Type B pancreatic cell (in vitro differentiated cells): Measurements from ENCODE around the gene IBA57. TPM values are rescaled to one million over a fixed set of nuclear protein-coding genes. Genes with fewer than 3 reads are reported as not detected.

Source experiments
- DNase-seq: peaks from one replicate; pipeline ENCODE4 v3.0.0; 2021; ENCODE audit warnings: mixed read lengths; ENCODE audit not compliant: unreplicated experiment; ENCODE audit errors: extremely low spot score
- H3K27ac Mint-ChIP-seq: 2 replicates; pipeline ENCODE4 v1.8.0; 2021; ENCODE audit warnings: mild to moderate bottlenecking, mixed read lengths
- H3K27me3 Mint-ChIP-seq: 2 replicates; pipeline ENCODE4 v1.8.0; 2021; ENCODE audit warnings: mixed read lengths
- H3K36me3 Mint-ChIP-seq: 2 replicates; pipeline ENCODE4 v1.8.0; 2021; ENCODE audit warnings: mixed read lengths
- H3K4me1 Mint-ChIP-seq: one replicate; pipeline ENCODE4 v1.8.0; 2021; ENCODE audit warnings: mixed read lengths; ENCODE audit not compliant: unreplicated experiment
- H3K4me3 Mint-ChIP-seq: 2 replicates; pipeline ENCODE4 v1.8.0; 2021; ENCODE audit warnings: mild to moderate bottlenecking, mixed read lengths
- H3K9me3 Mint-ChIP-seq: 2 replicates; pipeline ENCODE4 v1.8.0; 2021; ENCODE audit warnings: mixed read lengths
- CTCF ChIP-seq: fragments of 200-600 bp; sonication (generic); conservative IDR thresholded peaks from 2 replicates; pipeline ENCODE4 v1.5.0; 2021; ENCODE audit warnings: antibody characterized with exemption, mild to moderate bottlenecking
- total RNA-seq: library from RNA; stranded (reverse); gene quantifications from 2 replicates; pipeline ENCODE4 v1.2.1, GENCODE V29; 2021; ENCODE audit warnings: low replicate concordance

The IBA57 gene
- total RNA-seq, 1 donor from 2014 or later: 9.5 TPM

- Mint-ChIP-seq H3K27me3 (peaks cover 3% of the 10 kb centered on the region), H3K27ac (peak overlapping the region; percentile 63), H3K4me1 (peaks cover 4% of the 10 kb centered on the region), H3K36me3 (peaks cover 4% of the 10 kb centered on the region), H3K4me3 (peak overlapping the region; percentile 93), H3K9me3 (no peaks in the 10 kb centered on the region)
- TF ChIP-seq CTCF: peak; percentile 69
- DNase-seq: peak; percentile 88
These were observed 47.6 kb downstream of the IBA57 start for GRCh38 chr1:228212966-228213844.

GRCh38 chr1:228213917-228214808 lies 48.6 kb downstream of the IBA57 start:
- Mint-ChIP-seq H3K4me1 (peaks cover 4% of the 10 kb centered on the region), H3K9me3 (no peaks in the 10 kb centered on the region), H3K36me3 (peaks cover 4% of the 10 kb centered on the region), H3K27me3 (peaks cover 3% of the 10 kb centered on the region), H3K4me3 (peak overlapping the region; percentile 82), H3K27ac (no peak overlapping the region)
- peak; percentile 68 for DNase-seq
- no peak for TF ChIP-seq CTCF

GRCh38 chr1:228214921-228215662 lies 49.5 kb downstream of the IBA57 start:
- Mint-ChIP-seq H3K9me3 (no peaks in the 10 kb centered on the region), H3K4me3 (no peak overlapping the region), H3K4me1 (peaks cover 4% of the 10 kb centered on the region), H3K36me3 (peaks cover 4% of the 10 kb centered on the region), H3K27me3 (peaks cover 3% of the 10 kb centered on the region), H3K27ac (no peak overlapping the region)
- TF ChIP-seq CTCF: no peak
- peak; percentile 61 for DNase-seq

GRCh38 chr1:228215663-228216116 lies 50.1 kb downstream of the IBA57 start:
- Mint-ChIP-seq H3K27ac (no peak overlapping the region), H3K36me3 (peaks cover 4% of the 10 kb centered on the region), H3K27me3 (peaks cover 3% of the 10 kb centered on the region), H3K4me3 (peak overlapping the region; percentile 62), H3K9me3 (no peaks in the 10 kb centered on the region), H3K4me1 (peaks cover 4% of the 10 kb centered on the region)
- DNase-seq: peak; percentile 64
- TF ChIP-seq CTCF: no peak
